GM20000 (cell line): ENCODE measurements around the gene DGCR6L.
A peak's percentile ranks its signal among the peaks of the same experiment; 100 is the strongest.

Experiments used
- DNase-seq: peaks from one replicate; pipeline ENCODE4 v3.0.0; 2012; ENCODE audit warnings: low spot score
- TF ChIP-seq, protein P1 (sequence below): IDR thresholded peaks from 2 replicates; pipeline ENCODE4 v1.5.1; 2012; ENCODE audit warnings: mild to moderate bottlenecking, control low read depth; ENCODE audit errors: extremely low read depth, missing control alignments

The DGCR6L gene

GRCh38 chr22:20298803-20299745, 20.8 kb downstream of the DGCR6L start:
- DNase-seq, result peak; percentile 87

DNA sequence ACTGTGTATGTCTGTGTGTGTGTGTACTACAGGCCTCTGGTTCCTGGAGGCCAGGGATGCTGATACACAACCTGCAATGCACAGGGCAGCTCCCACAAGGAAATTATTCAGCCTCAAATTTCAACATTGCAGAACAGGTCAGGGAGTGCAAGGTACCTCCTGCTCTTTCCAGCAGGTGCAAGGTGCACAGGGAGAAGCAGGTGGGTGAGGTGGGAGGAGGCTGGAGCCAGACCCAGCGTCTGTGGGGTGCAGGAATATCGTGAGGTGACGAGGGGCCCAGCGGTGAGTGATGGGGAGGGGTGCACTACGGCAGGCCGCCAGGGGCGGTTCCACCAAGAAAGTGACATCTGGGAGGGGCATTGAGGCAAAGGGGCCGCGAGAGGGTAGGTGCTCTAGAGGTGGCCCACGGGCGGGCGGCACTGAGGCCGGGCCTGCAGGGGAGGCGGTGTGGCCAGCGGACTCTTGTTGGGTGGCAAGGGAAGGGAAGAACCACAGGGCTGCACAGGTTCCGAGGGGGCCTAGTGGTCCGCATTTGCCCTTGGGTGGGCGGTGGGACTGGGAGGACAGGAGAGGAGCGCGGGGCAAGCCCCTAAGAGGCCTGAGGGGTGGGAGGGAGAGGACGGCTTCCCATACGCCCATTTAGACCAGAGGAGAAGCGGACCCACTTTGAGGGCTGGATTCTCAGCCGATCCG, 21.6 kb downstream of the DGCR6L start:
- TF ChIP-seq, protein P1, sequence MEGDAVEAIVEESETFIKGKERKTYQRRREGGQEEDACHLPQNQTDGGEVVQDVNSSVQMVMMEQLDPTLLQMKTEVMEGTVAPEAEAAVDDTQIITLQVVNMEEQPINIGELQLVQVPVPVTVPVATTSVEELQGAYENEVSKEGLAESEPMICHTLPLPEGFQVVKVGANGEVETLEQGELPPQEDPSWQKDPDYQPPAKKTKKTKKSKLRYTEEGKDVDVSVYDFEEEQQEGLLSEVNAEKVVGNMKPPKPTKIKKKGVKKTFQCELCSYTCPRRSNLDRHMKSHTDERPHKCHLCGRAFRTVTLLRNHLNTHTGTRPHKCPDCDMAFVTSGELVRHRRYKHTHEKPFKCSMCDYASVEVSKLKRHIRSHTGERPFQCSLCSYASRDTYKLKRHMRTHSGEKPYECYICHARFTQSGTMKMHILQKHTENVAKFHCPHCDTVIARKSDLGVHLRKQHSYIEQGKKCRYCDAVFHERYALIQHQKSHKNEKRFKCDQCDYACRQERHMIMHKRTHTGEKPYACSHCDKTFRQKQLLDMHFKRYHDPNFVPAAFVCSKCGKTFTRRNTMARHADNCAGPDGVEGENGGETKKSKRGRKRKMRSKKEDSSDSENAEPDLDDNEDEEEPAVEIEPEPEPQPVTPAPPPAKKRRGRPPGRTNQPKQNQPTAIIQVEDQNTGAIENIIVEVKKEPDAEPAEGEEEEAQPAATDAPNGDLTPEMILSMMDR, result no peak
- DNase-seq, result no peak

More at GRCh38 chr22:20298803-20299745, 20.8 kb downstream of the DGCR6L start:
- TF ChIP-seq, protein P1, result no peak

DNA sequence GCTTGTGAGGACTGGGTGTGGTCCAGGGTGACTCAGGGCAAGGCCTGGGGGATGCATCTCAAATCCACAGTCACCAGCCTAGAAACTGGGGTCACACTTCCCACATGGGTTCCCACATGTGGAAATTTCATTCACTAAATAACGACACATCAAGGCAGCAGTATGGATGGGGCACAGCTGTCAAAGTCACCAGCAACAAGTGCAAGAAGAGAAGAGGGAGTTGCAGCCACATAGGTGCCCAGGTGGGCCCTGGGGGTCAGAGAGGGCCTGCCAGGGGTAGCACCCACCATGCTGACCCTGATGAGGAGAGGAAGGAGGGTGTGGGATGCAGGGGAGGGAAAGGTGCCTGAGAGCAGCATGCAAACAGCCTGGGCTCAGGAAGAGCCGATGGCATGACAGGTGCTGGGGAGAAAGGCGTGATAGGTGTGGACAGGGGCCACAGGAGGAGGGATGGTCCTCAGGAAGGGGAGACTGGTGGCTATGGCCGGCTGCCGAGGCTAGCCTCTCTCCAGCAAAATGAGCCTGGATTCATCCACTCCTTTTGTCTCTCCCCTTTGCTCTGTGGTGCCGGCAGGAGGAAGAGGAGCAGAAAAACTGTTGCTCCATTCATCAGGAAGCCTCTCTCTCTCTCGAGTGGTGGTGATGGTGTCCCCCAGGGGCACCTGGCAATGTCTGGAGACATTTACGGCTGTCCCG, 22.3 kb downstream of the DGCR6L start:
- no peak for DNase-seq
- TF ChIP-seq, protein P1, result no peak

GRCh38 chr22:20296598-20296997, 23.3 kb downstream of the DGCR6L start:
- TF ChIP-seq, protein P1, result no peak
- no peak for DNase-seq

DNA sequence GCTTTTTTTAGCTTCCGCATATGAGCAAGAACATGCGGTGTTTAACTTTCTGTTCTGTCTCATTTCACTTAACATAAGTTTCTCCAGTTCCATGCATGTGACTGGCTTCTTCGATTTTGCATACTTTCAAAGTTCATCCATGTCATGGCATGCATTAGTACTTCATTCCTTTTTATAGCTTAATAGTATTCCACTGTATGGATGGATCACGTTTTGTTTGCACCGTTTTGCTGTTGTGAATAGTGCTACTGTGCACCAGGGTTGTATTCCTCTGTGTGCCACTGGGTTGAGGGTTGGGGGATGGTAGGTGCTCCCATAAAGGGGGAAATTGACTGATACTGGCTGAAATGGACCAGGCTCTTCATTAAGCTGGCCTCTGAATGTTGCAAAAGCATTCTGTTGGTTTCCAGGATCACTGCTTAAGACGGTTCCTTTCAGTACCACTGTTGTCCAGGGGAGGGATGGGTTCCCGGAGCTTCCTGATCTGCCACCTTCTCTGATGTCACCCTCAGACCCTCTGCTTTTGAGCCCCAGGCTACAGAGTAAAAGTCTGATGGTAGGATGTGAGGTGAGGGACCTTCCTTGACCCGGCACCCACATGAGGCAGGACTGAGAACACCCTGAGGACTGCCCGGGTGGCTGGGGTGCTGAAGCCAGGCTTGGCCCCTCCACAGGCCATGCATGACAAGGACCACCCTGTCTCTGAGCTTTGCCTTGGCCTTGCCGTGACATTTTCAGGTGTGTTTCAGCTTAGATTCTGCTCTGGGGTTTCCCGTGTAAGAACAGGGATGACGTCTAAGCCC, 24.4 kb downstream of the DGCR6L start:
- TF ChIP-seq, protein P1, result no peak
- no peak for DNase-seq

DNA sequence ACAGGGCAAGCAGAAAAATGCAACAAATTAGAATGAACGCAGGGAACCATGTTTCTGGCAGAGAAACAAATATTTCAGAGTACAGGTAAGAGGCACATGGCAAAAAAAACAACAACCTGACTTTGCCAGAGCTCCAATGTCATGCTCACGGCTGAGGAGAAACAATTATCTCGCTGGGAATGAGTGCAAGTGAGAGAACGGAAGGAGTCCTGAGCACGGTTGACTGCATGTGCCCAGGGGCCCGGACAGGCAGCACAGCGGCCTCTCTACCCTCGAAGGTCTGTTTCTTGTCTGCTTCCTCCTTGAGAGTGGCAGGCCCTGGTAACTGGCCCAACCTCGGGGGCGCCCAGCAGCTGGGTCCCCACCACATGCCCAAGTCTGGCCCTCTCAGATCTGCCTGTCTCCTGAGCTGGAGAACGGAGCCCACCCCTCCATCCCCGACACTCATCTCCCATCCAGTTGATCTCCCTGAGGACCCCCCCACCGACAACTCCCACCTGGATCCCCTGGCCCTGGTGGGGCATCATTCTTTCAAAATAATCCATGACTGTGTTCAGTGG, 27.1 kb downstream of the DGCR6L start:
- no peak for DNase-seq
- TF ChIP-seq, protein P1, result no peak
